HG03432 (cell line): ENCODE results near the gene MCAM.

Experiments used
- ATAC-seq: cut with Tn5 transposase; IDR thresholded peaks from one replicate; pipeline ENCODE4 v1.9.1; 2021; ENCODE audit warnings: mild to moderate bottlenecking, moderate library complexity; ENCODE audit not compliant: unreplicated experiment

Gene MCAM

DNA sequence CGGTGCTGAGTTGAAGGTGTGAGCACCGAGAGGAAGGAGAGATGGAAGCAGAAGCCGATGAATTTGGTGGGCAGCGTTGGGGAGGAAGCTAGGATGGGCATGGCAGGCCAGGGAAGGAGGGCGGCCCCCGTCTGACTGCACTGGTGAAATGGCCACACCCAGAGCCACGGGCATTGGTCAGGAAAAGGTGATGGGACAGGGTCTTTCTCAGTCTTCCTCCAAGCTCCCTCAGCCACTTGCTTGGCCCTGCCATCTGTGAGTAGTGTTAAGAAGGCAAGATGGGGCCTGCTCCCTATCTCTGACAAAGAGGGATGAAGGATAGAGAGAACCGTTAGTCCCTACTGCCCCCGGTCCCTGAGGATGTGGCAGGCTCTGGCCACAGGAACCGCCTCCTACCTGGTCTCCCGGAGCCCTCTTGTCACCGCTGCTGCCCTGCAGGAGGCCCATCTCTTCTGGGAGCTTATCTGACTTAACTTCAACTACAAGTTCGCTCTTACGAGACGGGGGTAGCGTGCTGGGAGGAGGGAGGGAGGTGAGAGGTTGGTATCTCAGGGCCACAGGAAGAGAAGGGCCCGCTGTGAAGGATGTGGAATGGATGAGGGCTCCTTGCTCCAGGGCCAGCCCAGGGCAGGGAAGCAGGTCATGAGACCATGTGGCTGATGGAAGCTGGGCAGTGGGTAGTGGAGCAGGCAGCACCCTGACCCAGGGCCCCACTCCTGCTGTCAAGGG lies 6.8 kb downstream of the MCAM start:
- no peak for ATAC-seq

DNA sequence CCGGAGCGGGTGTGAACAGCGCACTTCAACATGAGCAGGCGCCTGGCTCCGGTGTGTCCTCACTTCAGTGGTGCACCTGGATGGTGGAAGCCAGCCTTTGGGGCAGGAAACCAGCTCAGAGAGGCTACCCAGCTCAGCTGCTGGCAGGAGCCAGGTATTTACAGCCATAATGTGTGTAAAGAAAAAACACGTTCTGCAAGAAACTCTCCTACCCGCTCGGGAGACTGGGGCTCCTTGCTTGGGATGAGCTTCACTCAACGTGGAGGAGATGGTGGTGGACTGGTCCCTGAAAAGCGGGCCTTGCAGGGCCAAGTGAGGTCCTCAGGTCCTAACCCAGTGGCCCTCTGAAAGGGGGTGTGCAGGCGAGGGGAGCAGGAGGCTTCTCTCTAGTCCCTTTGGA lies 7.5 kb downstream of the MCAM start:
- no peak for ATAC-seq

DNA sequence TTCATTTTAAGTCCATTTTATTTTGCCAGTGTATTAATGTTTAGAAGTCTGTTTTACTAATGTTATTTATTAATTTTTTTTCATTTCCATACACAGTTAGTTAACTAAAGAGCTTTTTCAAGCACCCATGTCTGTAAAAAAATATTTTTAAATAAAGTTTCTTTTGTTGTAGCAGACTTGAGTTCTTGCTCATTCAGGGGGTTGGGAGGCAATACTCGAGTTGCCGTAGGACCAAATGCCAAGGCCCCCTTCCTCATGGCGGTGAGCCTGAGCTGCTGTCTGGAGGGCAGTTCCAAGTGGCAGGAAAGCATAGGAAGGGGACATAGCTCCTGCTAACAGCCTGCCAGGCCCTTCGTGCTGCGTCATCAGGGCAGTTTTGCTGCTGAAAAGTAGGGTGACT lies 9.0 kb downstream of the MCAM start:
- no peak for ATAC-seq

DNA sequence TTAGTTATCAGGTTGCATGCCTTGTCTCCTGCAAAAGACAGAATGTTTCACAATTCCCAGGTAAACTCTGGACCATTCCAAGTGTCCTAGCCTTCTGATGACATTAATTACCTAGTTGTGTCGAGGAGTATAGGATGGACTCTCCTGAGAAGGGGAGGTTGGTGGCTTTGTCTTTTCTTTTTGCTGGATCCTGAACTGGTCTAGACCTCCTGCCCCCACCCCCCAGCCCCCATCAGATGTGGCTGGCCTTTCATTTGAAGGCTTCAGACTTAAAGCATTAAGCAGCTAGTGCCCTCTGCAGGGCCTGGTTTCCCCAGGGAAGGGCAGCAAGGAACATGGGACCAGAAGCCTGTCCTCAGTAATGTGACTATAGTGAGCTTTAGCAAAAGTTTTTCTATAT lies 9.7 kb downstream of the MCAM start:
- no peak for ATAC-seq

- ATAC-seq: no peak
Observed at GRCh38 chr11:119306373-119306890, 10.5 kb downstream of the MCAM start.

DNA sequence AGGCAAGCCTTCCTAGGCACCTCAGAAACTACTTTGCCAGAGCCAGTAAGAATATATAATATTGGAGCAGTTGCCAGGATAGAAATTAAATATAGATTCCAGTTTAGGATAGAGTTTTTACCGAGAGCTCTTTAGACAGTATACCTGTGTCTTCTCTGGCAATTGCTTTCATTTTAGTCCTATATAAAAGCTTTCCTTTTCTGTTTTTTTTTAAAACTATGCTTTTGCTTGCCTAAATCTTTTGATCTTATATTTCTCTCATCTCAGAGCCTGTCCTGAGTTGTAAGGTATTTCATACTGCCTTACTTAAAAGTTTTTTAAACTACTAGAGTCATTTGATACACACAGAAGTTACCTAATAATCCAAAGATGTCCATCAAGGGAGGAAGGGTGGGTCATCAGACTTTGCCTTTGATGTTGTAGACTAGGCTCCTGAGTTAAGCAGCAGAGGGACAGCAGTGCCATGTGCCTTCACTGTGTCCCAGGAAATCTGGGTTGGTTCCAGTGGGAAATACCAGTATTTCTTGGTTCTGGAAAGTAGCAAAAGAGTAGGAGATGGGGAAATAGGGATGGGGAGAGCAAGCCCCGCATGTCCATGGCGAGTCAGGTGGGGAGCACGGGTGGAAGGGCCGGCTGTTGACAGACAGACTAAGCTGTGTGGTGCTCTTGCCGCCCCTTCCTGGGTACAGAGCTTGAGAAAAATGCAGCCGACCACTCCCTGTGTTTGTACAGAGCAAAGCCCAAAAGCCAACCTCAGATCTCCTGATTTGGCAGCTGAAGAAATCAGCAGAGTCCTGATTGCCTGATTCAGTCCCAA lies 11.2 kb downstream of the MCAM start:
- ATAC-seq: no peak

DNA sequence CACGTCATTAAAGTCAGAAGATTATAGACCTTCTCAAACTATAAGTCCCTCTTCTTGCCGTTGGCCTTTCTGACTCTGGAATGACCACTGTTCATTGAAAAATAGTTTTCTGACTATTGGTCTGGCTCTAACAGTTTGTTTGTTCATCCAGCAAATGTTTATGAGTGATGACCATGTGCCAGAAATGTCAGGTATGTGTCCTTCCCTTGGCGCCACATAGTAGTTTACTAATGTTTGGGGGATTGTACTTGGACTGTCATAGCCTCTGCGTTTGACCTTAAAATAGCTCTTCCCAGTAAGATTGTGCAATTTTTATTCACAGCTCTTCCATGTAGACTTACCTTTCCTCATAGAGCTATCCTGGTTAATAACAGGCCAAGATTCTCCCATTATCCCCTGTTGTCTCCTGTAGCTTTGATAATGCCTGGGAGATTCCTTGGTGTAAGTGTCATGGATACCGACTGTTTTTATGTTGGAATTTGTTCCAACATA lies 13.7 kb downstream of the MCAM start:
- no peak for ATAC-seq

GRCh38 chr11:119300198-119300964 lies 16.5 kb downstream of the MCAM start:
- ATAC-seq: no peak

DNA sequence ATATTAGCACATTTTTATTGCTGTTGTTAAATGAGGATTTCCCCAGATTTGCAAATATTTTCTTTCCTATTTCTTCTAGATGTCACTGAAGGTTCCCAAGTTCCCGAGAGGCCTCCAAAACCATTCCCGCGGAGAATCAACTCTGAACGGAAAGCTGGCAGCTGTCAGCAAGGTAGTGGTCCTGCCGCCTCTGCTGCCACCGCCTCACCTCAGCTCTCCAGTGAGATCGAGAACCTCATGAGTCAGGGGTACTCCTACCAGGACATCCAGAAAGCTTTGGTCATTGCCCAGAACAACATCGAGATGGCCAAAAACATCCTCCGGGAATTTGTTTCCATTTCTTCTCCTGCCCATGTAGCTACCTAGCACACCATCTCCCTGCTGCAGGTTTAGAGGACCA lies 17.5 kb downstream of the MCAM start:
- no peak for ATAC-seq

DNA sequence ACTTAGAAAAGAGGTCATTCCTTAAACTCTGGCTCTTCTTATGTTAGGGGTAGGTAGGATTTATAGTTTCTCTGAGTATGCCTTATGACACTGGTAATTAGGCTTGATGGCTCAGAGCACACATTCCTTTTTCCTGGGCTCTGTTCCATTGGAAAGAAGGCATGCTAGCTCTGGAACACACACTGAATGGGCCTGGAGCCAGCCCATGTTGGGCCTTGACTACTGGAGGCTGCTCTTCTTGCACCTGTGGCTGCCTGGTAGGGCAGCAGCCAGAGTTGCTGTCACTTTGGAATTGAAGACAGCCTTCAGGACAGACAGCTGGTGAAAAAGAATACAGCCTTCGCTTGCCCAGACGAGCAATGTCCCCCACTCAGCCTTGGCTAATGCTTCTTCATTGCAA lies 18.2 kb downstream of the MCAM start:
- ATAC-seq: no peak

DNA sequence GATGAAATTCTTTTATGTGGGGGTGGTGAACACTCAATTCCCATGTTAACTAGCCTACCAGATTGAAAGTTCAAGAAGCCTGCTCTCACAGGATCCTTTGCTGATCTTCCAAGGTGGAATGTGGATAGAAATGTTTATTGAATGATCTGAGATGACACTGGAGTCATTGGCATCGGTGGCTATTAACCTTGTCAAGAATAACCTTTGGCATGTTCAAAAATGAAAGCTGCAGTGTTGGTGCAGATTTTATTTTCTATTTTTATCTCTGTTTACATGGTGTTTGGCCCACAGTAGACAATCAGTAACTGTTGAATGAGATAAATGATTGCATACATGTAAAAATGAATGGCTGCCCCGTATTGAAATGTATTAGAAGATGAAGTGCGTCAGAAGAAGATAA lies 19.0 kb downstream of the MCAM start:
- ATAC-seq: no peak

GRCh38 chr11:119295178-119295577 lies 21.8 kb downstream of the MCAM start:
- no peak for ATAC-seq

DNA sequence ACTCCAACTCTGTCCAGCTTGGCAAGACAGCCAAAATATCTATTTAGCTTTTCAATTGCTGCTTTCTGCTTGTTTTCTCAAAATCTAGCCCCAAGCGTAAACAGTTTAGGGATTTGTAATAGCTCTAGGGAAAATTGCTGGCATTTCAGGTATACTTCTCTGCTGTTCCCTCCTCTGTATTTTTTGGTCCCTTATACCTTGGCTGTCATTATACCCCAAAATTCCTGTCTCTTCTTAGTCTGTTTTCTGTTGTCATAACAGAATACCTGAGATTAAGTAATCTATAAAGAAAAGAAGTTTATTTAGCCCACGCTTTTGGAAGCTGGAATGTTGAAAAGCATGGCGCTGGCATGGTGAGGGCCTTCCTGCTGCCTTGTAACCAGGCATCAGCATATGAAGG lies 23.5 kb downstream of the MCAM start:
- no peak for ATAC-seq

GRCh38 chr11:119290894-119291497 lies 25.9 kb downstream of the MCAM start:
- no peak for ATAC-seq

DNA sequence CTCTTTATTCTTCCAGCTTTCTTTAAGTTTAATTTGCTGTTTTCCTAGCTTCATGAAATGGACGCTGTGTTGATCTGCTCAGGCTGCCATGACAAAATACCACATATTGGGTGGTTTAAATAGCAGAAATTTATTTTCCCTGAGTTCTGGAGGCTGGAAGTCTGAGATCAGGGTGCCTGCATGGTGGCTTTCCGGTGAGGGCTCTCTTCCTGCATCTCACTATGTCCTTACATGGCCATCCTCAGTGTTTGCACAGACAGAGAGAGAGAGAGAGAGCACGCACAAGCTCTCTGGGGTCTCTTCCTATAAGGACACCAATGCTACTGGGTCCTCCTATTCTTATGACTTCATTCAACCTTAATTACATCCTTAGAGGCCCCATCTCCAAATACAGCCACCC lies 28.7 kb downstream of the MCAM start:
- no peak for ATAC-seq

DNA sequence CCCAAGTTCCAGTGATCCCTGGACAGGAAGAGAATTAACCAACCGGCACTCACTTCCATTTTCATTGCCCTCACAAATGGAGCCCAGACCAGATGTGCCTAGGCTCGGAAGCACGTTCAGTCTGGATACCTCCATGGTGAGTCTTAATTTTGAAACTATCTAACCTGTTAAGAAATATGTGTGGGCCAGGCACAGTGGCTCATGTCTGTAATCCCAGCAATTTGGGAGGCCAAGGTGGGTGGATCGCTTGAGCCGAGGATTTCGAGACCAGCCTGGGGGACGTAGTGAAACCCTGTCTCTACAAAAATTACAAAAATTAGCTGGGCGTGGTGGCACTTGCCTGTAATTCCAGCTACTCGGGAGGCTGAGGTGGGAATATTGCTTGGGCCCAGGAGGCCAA lies 31.5 kb downstream of the MCAM start:
- ATAC-seq: no peak

- peak; percentile 57 for ATAC-seq
Observed at GRCh38 chr11:119284344-119285157, 32.4 kb downstream of the MCAM start.

- no peak for ATAC-seq
Observed at GRCh38 chr11:119282495-119282894, 34.4 kb downstream of the MCAM start.

DNA sequence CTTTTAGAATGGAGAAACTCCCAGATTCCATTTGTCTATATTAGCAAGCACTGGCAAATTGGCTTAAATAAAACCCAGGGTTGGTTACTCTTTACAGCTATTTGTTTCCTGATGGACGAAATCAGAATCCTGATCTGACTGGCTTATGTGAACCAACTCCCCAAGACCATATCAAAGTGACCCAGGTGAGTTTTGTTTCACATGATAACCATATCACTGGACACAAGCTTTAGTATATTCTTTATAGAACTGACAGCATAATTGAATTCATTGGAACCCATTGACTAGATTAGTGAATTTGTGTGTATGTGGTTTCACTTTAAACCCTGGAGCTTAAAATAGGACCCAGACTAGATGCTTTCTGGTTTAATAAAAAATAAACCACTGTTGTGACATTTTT lies 39.3 kb downstream of the MCAM start:
- no peak for ATAC-seq

- no peak for ATAC-seq
Observed at GRCh38 chr11:119273721-119274120, 43.2 kb downstream of the MCAM start.
